Measurements from ENCODE around the gene PIH1D2.

PIH1D2 gene

GRCh38 chr11:112113539-112114457 is 40.0 kb upstream of the PIH1D2 start:
- no peaks in the 10 kb centered on the region for H4K20me1 ChIP-seq (ENCODE audit: insufficient read depth, low read length)
- no peak overlapping the region for H3K4me2 ChIP-seq (ENCODE audit: low read length)
- TF ChIP-seq EZH2 (IDR thresholded peaks at IDR 0.05; ENCODE audit: borderline replicate concordance, low read length) = no peak
- peak; percentile 77 for TF ChIP-seq CTCF (IDR thresholded peaks at IDR 0.05; ENCODE audit: low read length)
- no peaks in the 10 kb centered on the region for H3K36me3 ChIP-seq (ENCODE audit: insufficient read depth, low read length)
- H3K79me2 ChIP-seq (ENCODE audit: insufficient read depth, low read length) = no peaks in the 10 kb centered on the region
- H3K4me1 ChIP-seq (ENCODE audit: insufficient read depth, low read length, severe bottlenecking) = no peaks in the 10 kb centered on the region
- no peaks in the 10 kb centered on the region for H3F3A ChIP-seq (ENCODE audit: insufficient read depth, low read length)
- no peak overlapping the region for H3K4me3 ChIP-seq (ENCODE audit: low read depth, low read length, poor library complexity, severe bottlenecking)
- H3K9ac ChIP-seq (ENCODE audit: low read length) = no peak overlapping the region
- no peak overlapping the region for H3K27ac ChIP-seq (ENCODE audit: low read depth, low read length, poor library complexity, severe bottlenecking)
- no peak overlapping the region for H2AFZ ChIP-seq (ENCODE audit: low read length)
- H3K27me3 ChIP-seq (ENCODE audit: insufficient read depth, low read length) = no peaks in the 10 kb centered on the region
- peaks cover 5% of the 10 kb centered on the region; the same call in 1 of the 2 replicates for H3K9me3 ChIP-seq (ENCODE audit: low read length)
- no peaks in the 10 kb centered on the region for H3K9me2 ChIP-seq (ENCODE audit: low read depth, low read length)

GRCh38 chr11:112106070-112106469 is 32.3 kb upstream of the PIH1D2 start:
- no peak overlapping the region for H3K4me2 ChIP-seq (ENCODE audit: low read length)
- H3K9me2 ChIP-seq (ENCODE audit: low read depth, low read length) = no peaks in the 10 kb centered on the region
- H3K4me1 ChIP-seq (ENCODE audit: insufficient read depth, low read length, severe bottlenecking) = no peaks in the 10 kb centered on the region
- no peaks in the 10 kb centered on the region for H3K27me3 ChIP-seq (ENCODE audit: insufficient read depth, low read length)
- no peak for TF ChIP-seq CTCF (IDR thresholded peaks at IDR 0.05; ENCODE audit: low read length)
- no peak for TF ChIP-seq EZH2 (IDR thresholded peaks at IDR 0.05; ENCODE audit: borderline replicate concordance, low read length)
- H3K9me3 ChIP-seq (ENCODE audit: low read length) = peaks cover 5% of the 10 kb centered on the region; the same call in 1 of the 2 replicates
- H3K9ac ChIP-seq (ENCODE audit: low read length) = no peak overlapping the region
- H3K27ac ChIP-seq (ENCODE audit: low read depth, low read length, poor library complexity, severe bottlenecking) = no peak overlapping the region
- H3K4me3 ChIP-seq (ENCODE audit: low read depth, low read length, poor library complexity, severe bottlenecking) = no peak overlapping the region
- no peaks in the 10 kb centered on the region for H3K36me3 ChIP-seq (ENCODE audit: insufficient read depth, low read length)
- H4K20me1 ChIP-seq (ENCODE audit: insufficient read depth, low read length) = no peaks in the 10 kb centered on the region
- H3K79me2 ChIP-seq (ENCODE audit: insufficient read depth, low read length) = no peaks in the 10 kb centered on the region
- no peak overlapping the region for H2AFZ ChIP-seq (ENCODE audit: low read length)
- no peaks in the 10 kb centered on the region for H3F3A ChIP-seq (ENCODE audit: insufficient read depth, low read length)

- Histone ChIP-seq H3K9me3 (ENCODE audit: low read length) (no peaks in the 10 kb centered on the region), H2AFZ (ENCODE audit: low read length) (no peak overlapping the region)
- no peak for TF ChIP-seq CTCF (IDR thresholded peaks at IDR 0.05; ENCODE audit: low read length)
- TF ChIP-seq EZH2 (IDR thresholded peaks at IDR 0.05; ENCODE audit: borderline replicate concordance, low read length) = no peak
Observed at GRCh38 chr11:112103446-112103845, 29.6 kb upstream of the PIH1D2 start.

More at GRCh38 chr11:112103446-112103845, 29.6 kb upstream of the PIH1D2 start:
- Histone ChIP-seq H3K9me2 (ENCODE audit: low read depth, low read length) (no peaks in the 10 kb centered on the region), H3K4me3 (ENCODE audit: low read depth, low read length, poor library complexity, severe bottlenecking) (no peak overlapping the region), H3K27ac (ENCODE audit: low read depth, low read length, poor library complexity, severe bottlenecking) (no peak overlapping the region), H3K9ac (ENCODE audit: low read length) (no peak overlapping the region), H4K20me1 (ENCODE audit: insufficient read depth, low read length) (no peaks in the 10 kb centered on the region), H3K79me2 (ENCODE audit: insufficient read depth, low read length) (no peaks in the 10 kb centered on the region), H3K4me2 (ENCODE audit: low read length) (no peak overlapping the region), H3K27me3 (ENCODE audit: insufficient read depth, low read length) (no peaks in the 10 kb centered on the region), H3K4me1 (ENCODE audit: insufficient read depth, low read length, severe bottlenecking) (no peaks in the 10 kb centered on the region), H3F3A (ENCODE audit: insufficient read depth, low read length) (no peaks in the 10 kb centered on the region), H3K36me3 (ENCODE audit: insufficient read depth, low read length) (peaks cover 1% of the 10 kb centered on the region; the same call in 1 of the 2 replicates)
